GM21390 (cell line): Measurements from ENCODE around the gene MPRIP.
"Not testable (repeated sequence)": the region's sequence is repeated elsewhere in the genome, so short reads cannot be mapped to it uniquely, and the experiment has no call there.

ENCODE experiments used
- ATAC-seq: cut with Tn5 transposase; IDR thresholded peaks from one replicate; pipeline ENCODE4 v1.9.1; 2021; ENCODE audit not compliant: unreplicated experiment

The MPRIP gene

DNA sequence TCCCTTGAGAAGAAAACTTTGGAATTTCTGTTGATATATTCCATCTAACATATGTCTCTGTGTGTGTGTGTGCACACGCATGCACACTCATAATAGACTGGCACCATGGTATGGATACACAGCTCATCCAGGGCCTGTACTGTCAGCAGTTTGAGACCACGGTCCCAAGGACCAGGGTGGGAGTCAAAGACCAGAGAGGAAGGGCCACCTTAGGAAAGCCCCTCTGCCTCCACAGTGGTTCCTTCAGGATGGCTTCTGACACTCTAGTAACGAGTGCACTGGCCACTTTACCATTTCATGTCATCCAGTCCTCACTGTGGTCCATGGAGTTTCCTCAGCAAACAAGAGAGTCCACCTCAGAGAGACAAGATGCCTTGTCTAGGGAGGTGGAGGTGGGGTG, 82.1 kb downstream of the MPRIP start:
- ATAC-seq = no peak

DNA sequence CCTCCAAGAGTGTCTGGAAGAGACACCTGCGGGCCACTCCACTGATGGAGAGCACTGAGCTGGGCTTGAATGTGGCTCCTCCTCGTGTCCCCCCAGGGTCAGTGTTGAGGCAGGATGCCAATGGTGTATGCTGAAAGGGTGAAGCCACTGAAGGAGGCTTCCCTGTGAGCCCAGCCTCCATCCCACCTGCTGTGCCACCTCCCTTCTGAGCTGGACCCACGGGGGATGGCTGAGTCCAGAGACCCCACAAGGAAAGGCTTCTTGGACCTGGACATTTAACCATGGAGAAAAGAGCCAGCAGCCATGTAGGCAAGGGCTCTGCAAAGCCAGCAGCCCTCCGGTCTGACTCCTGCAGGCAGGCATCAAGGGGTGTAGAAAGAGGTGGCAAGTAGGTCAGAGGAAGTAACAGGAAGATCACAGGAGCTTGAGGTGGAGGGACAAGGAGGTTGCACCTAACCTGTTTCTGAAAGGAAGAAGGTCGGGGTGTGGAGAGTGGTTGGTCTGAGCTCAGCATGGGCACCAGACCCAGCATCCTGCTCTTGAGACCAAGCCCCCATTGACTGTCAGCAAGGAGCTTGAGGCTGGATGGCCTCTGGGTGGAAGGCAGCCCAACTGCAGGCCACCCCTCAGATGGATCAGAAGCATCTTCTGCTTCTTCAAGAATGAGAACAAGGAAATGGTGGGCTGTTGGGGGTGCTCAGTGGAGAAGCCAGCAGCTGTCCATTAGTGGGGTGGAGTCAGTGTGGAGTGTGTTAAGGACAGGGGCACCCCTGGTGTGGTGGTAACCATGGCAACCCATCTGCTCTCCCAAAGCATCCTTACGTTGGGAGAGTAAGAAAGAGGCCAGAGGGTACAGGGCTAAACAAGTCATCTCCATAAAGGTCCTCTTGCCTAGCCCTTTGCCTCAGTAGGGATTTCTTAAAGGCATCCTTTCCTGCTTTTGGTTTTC, 83.2 kb downstream of the MPRIP start:
- no peak for ATAC-seq

DNA sequence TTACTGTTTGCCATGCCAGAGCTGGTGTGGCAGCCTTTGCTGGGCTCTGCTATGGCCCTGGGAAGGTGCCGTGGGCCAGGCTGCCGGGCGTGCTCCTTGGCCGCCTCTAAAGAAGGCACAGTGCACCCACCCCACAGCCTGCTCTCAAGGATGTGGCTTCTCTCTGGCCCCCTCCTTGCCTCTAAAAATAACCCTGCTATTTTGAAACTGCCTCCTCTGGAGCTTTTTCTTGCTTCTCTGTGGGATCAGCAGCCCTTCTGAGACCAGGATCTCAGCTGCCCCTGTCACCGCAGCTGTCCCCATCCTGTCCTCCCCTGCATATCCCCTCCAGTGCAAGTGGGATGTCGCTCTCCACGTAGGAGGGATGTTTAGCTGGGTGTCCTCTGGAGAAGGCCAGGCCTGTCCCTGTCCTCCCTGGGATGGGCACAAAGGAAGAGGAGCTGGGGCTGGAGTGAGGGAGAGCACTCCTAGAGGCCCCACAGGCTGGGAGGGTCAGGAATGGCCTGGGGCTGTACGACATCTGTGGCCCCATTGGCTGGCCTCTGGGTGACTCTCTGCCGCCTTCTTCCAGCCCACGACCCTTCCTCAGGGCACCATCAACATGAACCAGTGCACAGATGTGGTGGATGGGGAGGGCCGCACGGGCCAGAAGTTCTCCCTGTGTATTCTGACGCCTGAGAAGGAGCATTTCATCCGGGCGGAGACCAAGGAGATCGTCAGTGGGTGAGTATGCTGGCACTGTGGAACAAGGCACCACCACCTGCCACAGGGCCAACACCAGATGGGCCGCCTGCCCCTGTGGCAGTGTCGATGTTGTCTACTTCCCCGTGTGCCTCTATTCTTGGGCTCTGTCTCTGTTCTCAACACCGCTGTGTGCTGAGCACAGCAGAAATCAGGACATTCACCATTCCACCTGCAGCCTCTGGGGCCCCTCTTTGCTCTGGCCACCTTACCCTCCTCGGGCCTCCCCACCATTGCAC, 84.2 kb downstream of the MPRIP start:
- no peak for ATAC-seq

DNA sequence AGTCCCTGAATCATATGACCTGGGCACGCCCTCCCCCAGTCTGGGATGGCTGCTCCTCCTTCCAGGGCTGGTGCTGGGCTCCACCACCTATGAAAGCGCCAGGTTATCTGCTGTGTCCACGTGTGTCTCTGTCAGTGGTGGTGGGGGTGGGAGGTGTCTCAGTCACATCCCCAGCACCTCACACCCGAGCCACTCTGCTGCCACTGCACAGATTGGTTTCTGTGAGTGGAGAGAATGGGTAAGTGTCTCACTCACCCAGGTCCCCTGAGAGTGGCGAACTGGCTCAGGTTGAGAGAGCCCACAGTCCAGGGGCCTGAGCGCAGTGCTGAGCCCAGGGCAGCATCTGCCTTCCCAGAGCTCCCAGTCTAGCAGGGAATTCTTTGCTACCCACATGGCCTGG, 84.9 kb downstream of the MPRIP start:
- ATAC-seq = no peak

DNA sequence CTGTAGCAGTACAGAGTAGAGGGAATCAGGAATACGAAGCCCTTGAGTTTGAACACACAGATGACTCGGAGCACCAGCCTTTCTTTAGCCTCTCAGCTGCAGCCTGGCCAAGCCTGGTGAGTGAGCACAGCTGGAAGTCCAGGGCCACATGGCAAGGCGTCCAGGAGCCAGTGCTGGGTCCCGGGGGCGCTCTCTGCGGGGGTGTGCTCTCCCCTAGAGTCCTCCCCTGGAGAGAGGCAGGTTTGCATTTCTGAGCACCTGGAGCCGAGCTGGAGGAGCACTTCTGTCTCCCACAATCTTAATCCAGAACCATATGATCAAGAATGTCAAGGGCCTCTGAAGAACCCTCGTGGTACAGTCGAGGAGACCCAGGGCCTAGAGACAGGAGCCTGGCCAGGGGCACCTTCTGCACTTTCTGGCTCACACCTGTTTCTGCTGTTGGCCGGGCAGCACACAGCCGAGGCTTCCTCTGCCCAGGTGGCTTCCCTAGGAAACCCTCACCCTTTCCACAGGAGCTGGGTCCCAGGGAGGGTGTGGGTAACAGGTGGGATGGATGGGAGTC, 85.6 kb downstream of the MPRIP start:
- no peak for ATAC-seq

DNA sequence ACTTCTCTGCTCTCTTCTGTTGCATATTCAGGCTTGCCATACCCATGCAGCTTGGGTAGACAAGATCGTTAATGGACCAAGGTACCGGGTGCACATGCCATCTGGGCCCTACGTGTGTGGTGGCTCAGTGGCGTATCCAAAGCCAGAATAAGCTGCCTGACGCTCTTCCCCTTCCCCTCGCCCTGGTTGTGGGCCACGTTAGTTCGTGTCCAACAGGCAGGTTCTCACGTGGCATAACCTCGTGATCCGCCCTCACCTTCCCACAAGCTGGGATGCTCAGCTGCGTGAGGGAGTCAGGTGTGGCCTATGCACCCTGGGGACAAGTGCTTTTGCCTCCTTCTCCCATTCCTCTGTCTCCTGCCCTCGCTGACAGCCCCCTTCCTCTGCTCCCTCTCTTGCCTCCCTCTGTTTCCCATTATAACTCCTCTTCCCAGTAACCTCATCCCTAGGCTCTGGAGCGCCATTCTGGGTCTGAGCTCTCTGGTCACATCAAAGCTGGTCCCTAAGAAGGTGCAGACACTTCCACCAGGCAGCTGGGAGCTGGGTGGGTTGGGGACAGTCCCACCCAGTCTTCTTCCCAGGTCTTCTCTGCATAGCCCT, 86.3 kb downstream of the MPRIP start:
- no peak for ATAC-seq

DNA sequence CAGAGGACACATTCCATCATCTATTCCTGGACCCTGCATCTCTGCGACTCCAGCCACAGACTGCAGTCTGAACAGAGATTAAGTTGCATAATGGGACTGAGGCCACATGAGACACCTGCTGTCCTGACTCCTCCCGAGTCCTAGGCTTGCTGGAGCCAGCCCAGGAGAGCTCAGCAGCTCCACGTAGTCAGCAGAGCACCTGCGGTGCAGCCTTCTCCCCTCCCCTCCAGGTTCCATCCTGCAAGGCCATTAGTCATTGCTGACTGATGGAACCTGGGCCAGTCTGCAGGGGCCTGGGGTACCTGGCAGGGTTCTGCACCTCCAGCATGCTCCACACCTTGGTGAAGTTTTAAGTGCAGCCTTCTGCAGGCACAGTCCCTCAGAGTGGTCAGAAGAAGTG, 87.2 kb downstream of the MPRIP start:
- ATAC-seq = no peak

DNA sequence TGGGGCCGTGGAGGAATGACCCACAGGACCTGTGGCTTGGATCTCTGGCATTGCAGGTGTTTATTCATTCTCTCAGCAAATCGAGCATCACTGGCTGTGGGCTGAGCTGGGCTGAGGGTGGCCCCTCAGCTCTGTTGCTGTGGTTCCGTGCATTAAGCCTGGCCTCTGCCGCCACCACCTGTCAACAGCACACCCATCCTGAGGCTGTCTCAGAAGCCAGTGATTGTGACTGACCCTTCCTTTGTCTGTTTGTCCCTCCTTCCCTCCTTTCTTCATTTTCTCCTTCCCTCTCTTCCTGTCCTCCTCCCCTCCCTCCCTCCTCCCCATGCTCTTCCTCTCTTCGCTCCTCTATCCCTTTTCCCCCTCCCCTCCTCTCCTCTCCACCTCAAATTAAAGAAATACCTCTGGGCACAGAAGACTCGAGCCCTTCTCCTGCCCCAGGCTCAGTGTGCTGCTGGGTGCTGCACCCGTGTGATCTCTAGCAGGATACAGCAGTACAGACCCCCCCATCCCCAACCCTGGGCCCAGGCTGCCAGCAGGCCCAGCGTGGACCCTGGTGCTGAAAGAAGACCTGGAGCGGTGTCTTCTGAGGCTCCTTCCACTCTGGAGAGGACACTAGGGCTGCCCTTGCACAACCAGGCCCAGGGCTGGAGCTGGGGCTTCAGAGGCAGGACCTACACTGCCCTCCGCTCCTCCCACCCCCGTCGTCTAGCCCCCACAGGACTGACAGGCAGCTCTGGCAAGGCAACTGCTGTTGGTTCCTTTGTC, 88.0 kb downstream of the MPRIP start:
- ATAC-seq = no peak

DNA sequence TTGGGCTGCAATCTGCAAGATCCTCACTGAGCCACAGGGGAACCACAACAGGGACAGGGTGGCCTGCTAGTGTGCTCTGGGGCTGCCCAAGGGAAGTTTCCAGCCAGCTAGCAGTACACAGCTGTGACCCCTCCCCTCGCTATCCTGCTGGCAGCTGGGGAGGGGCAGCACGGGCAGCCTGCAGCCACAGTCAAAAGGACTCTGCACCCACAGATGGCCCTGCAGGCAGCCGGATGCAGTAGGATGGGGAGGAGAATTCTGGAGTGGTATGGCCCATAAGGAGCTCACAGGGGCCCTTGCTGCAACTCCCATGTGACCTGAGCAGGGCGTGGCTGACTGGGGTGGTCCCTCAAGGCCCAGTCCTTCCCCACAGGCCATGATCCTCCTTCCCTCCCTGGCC, 89.6 kb downstream of the MPRIP start:
- ATAC-seq = no peak

DNA sequence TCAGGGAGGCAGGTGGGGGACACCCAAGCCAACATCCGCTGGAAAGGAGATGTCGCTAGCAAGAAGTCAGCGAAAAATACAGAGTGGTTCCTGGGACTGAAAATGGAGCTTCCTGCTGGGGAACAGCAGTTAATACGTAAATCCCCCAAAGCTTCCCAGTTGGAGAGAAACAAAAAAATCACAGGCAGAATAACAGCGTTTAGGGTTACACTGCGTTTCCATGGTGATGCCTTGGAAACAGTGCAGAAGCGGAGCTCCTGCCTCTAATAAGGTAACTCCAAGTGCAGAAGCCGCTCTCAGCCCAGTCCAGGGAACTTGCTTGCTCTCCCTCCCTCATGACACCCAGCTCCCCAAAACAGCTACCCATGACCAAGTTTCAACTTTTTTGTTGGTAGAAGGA, 90.5 kb downstream of the MPRIP start:
- ATAC-seq = no peak

DNA sequence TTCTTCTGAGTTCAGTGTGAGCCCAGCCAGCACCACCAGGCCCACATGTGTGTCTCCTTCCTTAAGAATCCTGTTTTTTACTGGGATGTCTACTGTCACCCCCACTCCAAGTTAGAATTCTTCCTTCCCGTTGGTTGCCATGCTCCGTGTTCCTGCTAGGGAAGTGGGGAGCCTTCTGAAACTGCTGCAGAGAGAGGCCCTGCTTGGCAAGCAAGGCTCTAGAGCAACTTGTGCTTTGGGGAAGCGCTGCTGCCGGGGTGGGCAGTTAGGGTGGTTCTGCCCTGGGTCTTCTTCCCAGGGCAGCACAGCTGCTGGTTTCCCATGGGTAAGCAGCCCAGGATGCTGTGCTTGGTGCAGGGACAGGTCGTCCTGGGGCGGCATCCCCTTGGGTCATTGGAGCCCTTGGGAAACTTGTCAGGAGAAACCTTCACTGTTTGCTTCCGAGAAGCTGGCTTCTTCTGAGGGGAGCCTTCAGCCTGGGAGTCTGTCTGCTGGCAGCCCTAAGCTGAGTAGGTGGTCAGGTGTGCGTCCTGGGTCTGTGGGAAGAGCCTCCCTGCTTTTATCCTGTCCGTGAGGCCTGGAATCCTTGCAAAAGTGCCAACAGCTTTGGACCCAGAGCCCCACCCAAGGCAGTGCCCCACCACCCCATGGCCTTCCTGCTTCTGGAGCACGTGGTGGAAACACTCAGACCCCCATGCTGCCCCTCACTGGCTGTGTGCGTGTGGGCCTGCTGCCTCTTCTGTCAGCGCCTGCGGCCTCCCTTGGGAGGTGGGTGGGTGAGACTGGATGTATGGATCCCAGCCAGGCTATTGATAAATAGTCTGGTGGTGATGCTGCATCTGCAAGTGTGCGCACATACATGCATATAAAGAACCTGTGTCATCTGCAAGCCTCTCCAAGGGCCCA, 92.0 kb downstream of the MPRIP start:
- no peak for ATAC-seq

DNA sequence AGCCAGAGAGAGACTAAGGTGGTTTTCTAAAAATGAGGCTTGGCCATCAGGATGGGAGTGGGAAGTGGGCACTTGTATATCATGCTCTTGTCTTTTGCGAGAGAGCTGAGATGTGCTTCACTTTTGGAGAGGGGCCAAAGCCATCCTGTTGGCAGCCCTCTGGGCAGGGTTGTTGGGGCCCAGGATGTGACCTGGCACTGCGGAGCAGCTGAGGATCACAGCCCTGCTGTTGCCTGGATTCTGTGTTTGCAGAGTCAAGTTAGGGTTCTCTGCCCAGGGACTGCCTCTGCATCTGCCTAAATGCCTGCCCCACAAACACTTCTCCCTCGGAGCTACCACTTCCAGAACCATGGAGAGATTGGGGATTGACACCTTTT, 92.7 kb downstream of the MPRIP start:
- no peak for ATAC-seq

DNA sequence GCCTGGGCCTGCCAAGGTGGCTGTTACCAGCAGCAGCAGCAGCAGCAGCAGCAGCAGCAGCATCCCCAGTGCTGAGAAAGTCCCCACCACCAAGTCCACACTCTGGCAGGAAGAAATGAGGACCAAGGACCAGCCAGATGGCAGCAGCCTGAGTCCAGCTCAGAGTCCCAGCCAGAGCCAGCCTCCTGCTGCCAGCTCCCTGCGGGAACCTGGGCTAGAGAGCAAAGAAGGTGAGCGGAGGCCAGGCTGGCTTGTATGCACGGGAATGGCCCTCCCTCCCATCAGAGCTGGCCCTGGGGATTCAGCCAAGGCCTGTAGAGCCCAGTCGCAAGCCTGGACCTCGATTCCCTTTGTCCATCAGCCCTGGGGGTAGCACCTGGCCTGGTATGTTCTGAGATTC, 94.0 kb downstream of the MPRIP start:
- not testable (repeated sequence) for ATAC-seq

DNA sequence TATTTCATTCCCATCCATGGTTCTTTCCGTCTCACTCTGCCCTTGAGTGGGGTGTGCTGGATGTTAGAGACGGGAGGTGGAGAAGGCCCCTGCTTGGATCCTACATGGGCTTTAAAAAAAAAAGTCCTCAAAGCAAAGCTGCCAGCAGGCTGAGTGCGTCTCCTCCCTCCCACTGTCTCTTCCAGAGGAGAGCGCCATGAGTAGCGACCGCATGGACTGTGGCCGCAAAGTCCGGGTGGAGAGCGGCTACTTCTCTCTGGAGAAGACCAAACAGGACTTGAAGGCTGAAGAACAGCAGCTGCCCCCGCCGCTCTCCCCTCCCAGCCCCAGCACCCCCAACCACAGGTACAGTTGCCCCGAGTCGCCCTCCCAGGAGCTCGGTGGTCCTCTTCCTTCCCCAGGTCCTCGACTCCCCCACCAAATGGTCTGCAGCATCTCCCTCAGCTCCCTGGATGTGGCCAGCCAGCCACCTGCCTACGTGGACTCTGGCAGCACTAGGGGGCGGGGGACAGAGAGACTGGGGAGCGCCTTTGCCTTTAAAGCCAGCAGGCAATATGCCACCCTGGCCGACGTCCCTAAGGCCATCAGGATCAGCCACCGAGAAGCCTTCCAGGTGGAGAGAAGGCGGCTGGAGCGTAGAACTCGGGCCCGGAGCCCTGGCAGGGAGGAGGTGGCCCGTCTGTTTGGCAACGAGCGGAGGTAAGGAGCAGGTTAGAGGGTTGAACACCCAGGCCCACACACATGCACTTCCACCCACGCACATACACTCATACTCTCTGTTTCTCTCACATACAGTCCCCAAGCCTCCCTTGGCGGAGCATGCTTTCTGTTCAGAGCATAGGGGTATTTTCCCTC, 95.7 kb downstream of the MPRIP start:
- peak; percentile 64 for ATAC-seq

DNA sequence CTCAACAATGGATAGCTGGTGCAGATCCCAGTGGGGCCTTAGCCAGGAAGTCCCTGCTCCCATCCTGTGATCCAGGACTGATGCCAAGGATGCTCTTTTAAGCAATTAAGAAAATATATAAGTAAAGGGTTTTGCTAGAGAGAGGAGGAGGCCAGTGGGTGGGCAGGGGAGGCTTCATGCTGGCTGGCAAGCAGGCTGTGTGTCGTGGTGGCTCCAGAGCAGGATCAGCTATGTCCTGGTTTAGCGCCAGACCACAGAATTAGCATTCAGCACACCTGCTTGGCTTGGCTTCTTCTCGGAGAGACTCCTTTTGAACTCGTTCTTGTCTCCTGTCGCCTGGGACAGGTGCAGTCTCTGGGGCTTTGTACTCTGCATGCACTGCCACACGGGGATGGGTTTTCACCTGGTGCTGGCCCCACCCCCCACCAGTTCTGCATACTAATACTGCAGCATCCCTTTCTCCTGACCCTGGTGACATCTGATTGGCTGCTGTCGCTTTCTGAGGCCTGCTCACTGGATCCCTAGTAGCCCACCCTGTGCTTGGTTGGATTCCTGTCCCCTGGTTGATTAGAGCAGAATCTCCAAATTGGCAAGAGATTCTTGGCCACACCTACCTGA, 97.8 kb downstream of the MPRIP start:
- no peak for ATAC-seq

DNA sequence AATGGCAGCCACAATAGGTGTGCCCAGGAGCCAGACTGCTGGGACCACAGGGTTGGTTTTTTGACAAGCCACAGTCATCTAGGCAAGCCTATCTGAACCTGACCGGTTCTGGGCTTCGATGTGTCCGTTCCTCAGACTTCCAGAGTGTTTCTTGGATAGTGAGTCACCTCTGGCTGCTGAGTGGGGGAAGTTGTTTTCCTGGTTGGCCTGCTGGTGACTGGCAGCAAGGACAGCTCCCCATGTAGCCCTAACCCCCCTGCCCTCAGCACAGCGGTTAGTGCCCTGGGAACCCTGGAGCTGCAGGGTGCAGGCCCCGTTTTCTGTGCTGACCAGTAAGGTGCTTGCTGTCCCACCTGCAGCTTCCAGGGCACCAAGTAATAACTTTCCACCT, 98.3 kb downstream of the MPRIP start:
- ATAC-seq = no peak

DNA sequence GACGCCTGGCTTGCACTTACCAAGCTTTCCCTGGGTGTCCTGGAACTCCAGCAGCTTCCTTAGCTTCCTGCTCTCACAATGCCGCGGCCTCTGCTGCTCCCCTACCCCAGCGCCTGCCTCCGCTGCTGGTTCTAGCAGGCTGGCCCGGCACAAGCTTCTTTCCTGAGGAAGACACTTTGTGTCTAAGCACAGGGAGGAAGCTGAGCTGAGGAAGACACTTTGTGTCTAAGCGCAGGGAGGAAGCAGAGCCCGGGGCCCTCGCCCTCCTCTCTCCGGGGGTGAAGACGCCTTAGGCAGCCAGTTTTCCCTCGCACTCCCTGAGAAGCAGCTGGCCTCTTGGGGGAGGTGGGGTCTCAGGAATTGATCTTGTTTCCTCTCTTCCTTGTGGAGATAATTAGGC, 99.0 kb downstream of the MPRIP start:
- ATAC-seq = no peak
